WTC11 (cell line): Measurements from ENCODE around the gene IGFL1. TPM values are rescaled to one million over a fixed set of nuclear protein-coding genes. Genes with fewer than 3 reads are reported as not detected.

Source experiments
- ATAC-seq: fragments of 200-7000 bp; cut with Tn5 transposase; 2 replicates; pipeline ENCODE4 v1.10.0; 2021; ENCODE audit warnings: mild to moderate bottlenecking, moderate library complexity
- CTCF ChIA-PET: fragments of 300-600 bp; sonication (Branson Sonifier 250); formaldehyde crosslinking; loops from one replicate; lab custom pipeline; 2021; ENCODE audit warnings: antibody characterized with exemption; lab: Charles Lee
- POLR2A ChIA-PET: fragments of 350-600 bp; sonication (Branson Sonifier 250); formaldehyde crosslinking; loops from one replicate; lab custom pipeline; 2021; ENCODE audit warnings: antibody characterized with exemption; lab: Charles Lee
- DNase-seq: peaks from one replicate; pipeline ENCODE4 v3.0.0; 2021; ENCODE audit warnings: low spot score
- H3K27ac Mint-ChIP-seq: 2 replicates; pipeline ENCODE4 v1.8.0; 2021; ENCODE audit warnings: mixed read lengths
- H3K27me3 Mint-ChIP-seq: 2 replicates; pipeline ENCODE4 v1.8.0; 2021; ENCODE audit warnings: low read depth, mild to moderate bottlenecking, moderate library complexity, mixed read lengths
- H3K36me3 Mint-ChIP-seq: 2 replicates; pipeline ENCODE4 v1.8.0; 2021; ENCODE audit warnings: mixed read lengths
- H3K4me1 Mint-ChIP-seq: 2 replicates; pipeline ENCODE4 v1.8.0; 2022; ENCODE audit warnings: mixed read lengths
- H3K4me3 Mint-ChIP-seq: 2 replicates; pipeline ENCODE4 v1.8.0; 2021; ENCODE audit warnings: mild to moderate bottlenecking, moderate library complexity, mixed read lengths
- H3K9me3 Mint-ChIP-seq: 2 replicates; pipeline ENCODE4 v1.8.0; 2021; ENCODE audit warnings: mixed read lengths
- ATF1 ChIP-seq: sonication (generic); formaldehyde crosslinking; IDR thresholded peaks from 2 replicates; pipeline ENCODE4 v1.8.1; 2023; ENCODE audit warnings: mild to moderate bottlenecking, moderate library complexity, missing genetic modification reagents
- ELF4 ChIP-seq: sonication (generic); formaldehyde crosslinking; IDR thresholded peaks from 2 replicates; pipeline ENCODE4 v1.8.1; 2022; ENCODE audit warnings: low read depth, mild to moderate bottlenecking, moderate library complexity, missing genetic modification reagents
- EMX1 ChIP-seq: fragments of 250-450 bp; sonication (Bioruptor Pico); IDR thresholded peaks from 2 replicates; pipeline ENCODE4 v1.8.0; 2021; ENCODE audit warnings: mild to moderate bottlenecking
- IRF1 ChIP-seq: sonication (generic); formaldehyde crosslinking; IDR thresholded peaks from 2 replicates; pipeline ENCODE4 v1.8.0; 2023; ENCODE audit warnings: missing genetic modification reagents
- MYBL2 ChIP-seq: sonication (generic); formaldehyde crosslinking; IDR thresholded peaks from 2 replicates; pipeline ENCODE4 v1.8.1; 2023; ENCODE audit warnings: mild to moderate bottlenecking, moderate library complexity, missing genetic modification reagents
- OVOL2 ChIP-seq: fragments of 250-450 bp; sonication (Bioruptor Pico); IDR thresholded peaks from 2 replicates; pipeline ENCODE4 v1.9.0; 2021; ENCODE audit warnings: mild to moderate bottlenecking, borderline replicate concordance
- RORB ChIP-seq: fragments of 250-450 bp; sonication (Bioruptor Pico); IDR thresholded peaks from 2 replicates; pipeline ENCODE4 v1.9.0; 2021; ENCODE audit warnings: mild to moderate bottlenecking
- SMAD4 ChIP-seq: sonication (generic); formaldehyde crosslinking; IDR thresholded peaks from 2 replicates; pipeline ENCODE4 v1.8.0; 2022; ENCODE audit warnings: mild to moderate bottlenecking, missing genetic modification reagents
- TEAD4 ChIP-seq: sonication (generic); formaldehyde crosslinking; IDR thresholded peaks from 2 replicates; pipeline ENCODE4 v1.8.0; 2022; ENCODE audit warnings: mild to moderate bottlenecking, missing genetic modification reagents
- USF1 ChIP-seq: sonication (generic); formaldehyde crosslinking; IDR thresholded peaks from 2 replicates; pipeline ENCODE4 v1.8.0; 2022; ENCODE audit warnings: mild to moderate bottlenecking, missing genetic modification reagents
- ZMAT4 ChIP-seq: fragments of 250-450 bp; sonication (Bioruptor Pico); IDR thresholded peaks from 2 replicates; pipeline ENCODE4 v1.9.0; 2021; ENCODE audit warnings: mild to moderate bottlenecking
- ZNF121 ChIP-seq: sonication (generic); formaldehyde crosslinking; IDR thresholded peaks from 2 replicates; pipeline ENCODE4 v1.8.0; 2023; ENCODE audit warnings: missing genetic modification reagents
- ZNF138 ChIP-seq: sonication (generic); formaldehyde crosslinking; conservative IDR thresholded peaks from 2 replicates; pipeline ENCODE4 v1.8.1; 2022; ENCODE audit warnings: mild to moderate bottlenecking, moderate library complexity, missing genetic modification reagents
- ZNF219 ChIP-seq: sonication (generic); formaldehyde crosslinking; IDR thresholded peaks from 2 replicates; pipeline ENCODE4 v1.8.0; 2023; ENCODE audit warnings: missing genetic modification reagents, mild to moderate bottlenecking, borderline replicate concordance
- ZNF281 ChIP-seq: sonication (generic); formaldehyde crosslinking; IDR thresholded peaks from 2 replicates; pipeline ENCODE4 v1.8.0; 2023; ENCODE audit warnings: mild to moderate bottlenecking, missing genetic modification reagents
- ZNF416 ChIP-seq: fragments of 250-450 bp; sonication (Bioruptor Pico); IDR thresholded peaks from 2 replicates; pipeline ENCODE4 v1.9.0; 2021; ENCODE audit warnings: mild to moderate bottlenecking, inconsistent platforms
- ZSCAN18 ChIP-seq: fragments of 250-450 bp; sonication (Bioruptor Pico); IDR thresholded peaks from 2 replicates; pipeline ENCODE4 v2.1.2; 2022; ENCODE audit warnings: mild to moderate bottlenecking, moderate library complexity
- total RNA-seq: library from RNA; stranded (reverse); gene quantifications from 3 replicates; pipeline ENCODE4 v1.2.3, GENCODE V29; 2021
- TF ChIP-seq, protein P1 (sequence below): sonication (generic); formaldehyde crosslinking; IDR thresholded peaks from 2 replicates; pipeline ENCODE4 v1.8.1; 2023; ENCODE audit warnings: mild to moderate bottlenecking, missing genetic modification reagents
- TF ChIP-seq, protein P2 (sequence below): sonication (generic); formaldehyde crosslinking; IDR thresholded peaks from 2 replicates; pipeline ENCODE4 v1.8.1; 2023; ENCODE audit warnings: mild to moderate bottlenecking, missing genetic modification reagents, moderate library complexity

IGFL1 gene
- total RNA-seq, 1 experiment from 2014 or later = not detected

GRCh38 chr19:46225558-46226004 lies 4.0 kb upstream of the IGFL1 start:
- DNase-seq (no peak), ATAC-seq (no peak)
- CTCF ChIA-PET = interaction anchor here (1.0 to 1.4 kb wide), 2 partner anchors 147 kb away, joined by 3 to 4 read pairs; no protein-coding TSS in a partner anchor
- Mint-ChIP-seq H3K27me3 (peaks cover 3% of the 10 kb centered on the region; the same call in 1 of the 2 replicates), H3K36me3 (no peaks in the 10 kb centered on the region), H3K9me3 (no peaks in the 10 kb centered on the region), H3K4me3 (no peak overlapping the region), H3K27ac (no peak overlapping the region), H3K4me1 (0 out of 2 replicates have a peak, but pooled peaks cover 3% of the 10 kb centered on the region)
- POLR2A ChIA-PET = no interaction called here
- TF ChIP-seq RORB (CRISPR knock-in tag) (no peak), ZNF416 (CRISPR knock-in tag) (no peak), ZNF281 (CRISPR knock-in tag) (no peak)
- TF ChIP-seq, all 79 proteins: peak for 0

DNA sequence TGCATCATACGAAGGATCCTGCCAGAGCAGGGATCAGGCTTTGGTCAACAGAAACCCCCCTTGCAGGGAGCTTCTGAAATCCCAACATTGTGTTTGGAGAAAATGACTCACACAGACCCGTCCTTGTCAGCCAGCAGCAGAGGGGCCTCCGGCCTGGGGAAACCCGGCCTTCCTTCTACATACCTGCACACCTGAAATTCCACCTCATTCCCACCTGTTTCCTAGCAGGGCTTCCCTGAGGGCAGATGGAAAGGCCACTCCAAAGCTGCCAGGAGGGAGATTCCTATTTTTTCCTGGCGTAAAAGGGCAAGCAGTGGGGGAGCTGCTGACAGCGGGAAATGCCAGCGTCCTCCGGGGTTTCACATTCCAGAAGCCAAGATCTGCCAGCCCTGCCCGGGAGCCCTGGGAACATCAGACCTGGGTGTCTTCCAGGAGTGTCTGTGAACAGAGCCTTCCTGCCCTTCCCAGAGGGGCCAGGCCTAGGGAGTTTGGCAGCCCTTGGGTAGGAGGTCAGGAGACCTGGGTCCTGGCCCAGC lies 3.0 kb upstream of the IGFL1 start:
- Mint-ChIP-seq H3K27ac (no peak overlapping the region), H3K36me3 (no peaks in the 10 kb centered on the region), H3K9me3 (no peaks in the 10 kb centered on the region), H3K4me1 (0 out of 2 replicates have a peak, but pooled peaks cover 3% of the 10 kb centered on the region), H3K27me3 (peaks cover 3% of the 10 kb centered on the region; the same call in 1 of the 2 replicates), H3K4me3 (no peak overlapping the region)
- no peak for TF ChIP-seq SMAD4 (CRISPR knock-in tag)
- no peak for TF ChIP-seq IRF1
- no peak for TF ChIP-seq ZNF121 (CRISPR knock-in tag)
- no peak for TF ChIP-seq ELF4 (CRISPR knock-in tag)
- TF ChIP-seq, protein P1, sequence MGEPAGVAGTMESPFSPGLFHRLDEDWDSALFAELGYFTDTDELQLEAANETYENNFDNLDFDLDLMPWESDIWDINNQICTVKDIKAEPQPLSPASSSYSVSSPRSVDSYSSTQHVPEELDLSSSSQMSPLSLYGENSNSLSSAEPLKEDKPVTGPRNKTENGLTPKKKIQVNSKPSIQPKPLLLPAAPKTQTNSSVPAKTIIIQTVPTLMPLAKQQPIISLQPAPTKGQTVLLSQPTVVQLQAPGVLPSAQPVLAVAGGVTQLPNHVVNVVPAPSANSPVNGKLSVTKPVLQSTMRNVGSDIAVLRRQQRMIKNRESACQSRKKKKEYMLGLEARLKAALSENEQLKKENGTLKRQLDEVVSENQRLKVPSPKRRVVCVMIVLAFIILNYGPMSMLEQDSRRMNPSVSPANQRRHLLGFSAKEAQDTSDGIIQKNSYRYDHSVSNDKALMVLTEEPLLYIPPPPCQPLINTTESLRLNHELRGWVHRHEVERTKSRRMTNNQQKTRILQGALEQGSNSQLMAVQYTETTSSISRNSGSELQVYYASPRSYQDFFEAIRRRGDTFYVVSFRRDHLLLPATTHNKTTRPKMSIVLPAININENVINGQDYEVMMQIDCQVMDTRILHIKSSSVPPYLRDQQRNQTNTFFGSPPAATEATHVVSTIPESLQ (CRISPR knock-in tag) = no peak
- TF ChIP-seq TEAD4 (CRISPR knock-in tag) = no peak
- no peak for TF ChIP-seq ZSCAN18 (CRISPR knock-in tag)
- TF ChIP-seq, protein P2, sequence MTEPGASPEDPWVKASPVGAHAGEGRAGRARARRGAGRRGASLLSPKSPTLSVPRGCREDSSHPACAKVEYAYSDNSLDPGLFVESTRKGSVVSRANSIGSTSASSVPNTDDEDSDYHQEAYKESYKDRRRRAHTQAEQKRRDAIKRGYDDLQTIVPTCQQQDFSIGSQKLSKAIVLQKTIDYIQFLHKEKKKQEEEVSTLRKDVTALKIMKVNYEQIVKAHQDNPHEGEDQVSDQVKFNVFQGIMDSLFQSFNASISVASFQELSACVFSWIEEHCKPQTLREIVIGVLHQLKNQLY = no peak
- no peak for TF ChIP-seq USF1 (CRISPR knock-in tag)
- TF ChIP-seq ZNF281 (CRISPR knock-in tag) = no peak
- no peak for TF ChIP-seq ATF1
- no peak for TF ChIP-seq MYBL2 (CRISPR knock-in tag)
- no peak for TF ChIP-seq ZNF138 (CRISPR knock-in tag)
- TF ChIP-seq OVOL2 (CRISPR knock-in tag) = no peak
- no peak for TF ChIP-seq ZNF219 (CRISPR knock-in tag)
- no peak for TF ChIP-seq ZNF416 (CRISPR knock-in tag)
- no peak for TF ChIP-seq EMX1 (CRISPR knock-in tag)
- TF ChIP-seq ZMAT4 (CRISPR knock-in tag) = no peak
- POLR2A ChIA-PET = no interaction called here
- CTCF ChIA-PET = interaction anchor here (1.4 kb wide), 1 partner anchor 148 kb away, joined by 4 read pairs; no protein-coding TSS in a partner anchor
- DNase-seq (no peak), ATAC-seq (no peak)
